Measurements from ENCODE around the gene MYO18B. TPM values are rescaled to one million over a fixed set of nuclear protein-coding genes. Genes with fewer than 3 reads are reported as not detected.

MYO18B gene
- total and polyA plus RNA-seq, 2 donors, result 0.62 to 4.8 TPM

- Histone ChIP-seq H3K4me1 (ENCODE audit: insufficient read depth) (no peaks in the 10 kb centered on the region), H3K27ac (ENCODE audit: low read depth) (no peak overlapping the region), H3K4me3 (ENCODE audit: low read depth, low read length) (no peak overlapping the region), H3K36me3 (ENCODE audit: insufficient read depth) (no peaks in the 10 kb centered on the region)
- DNase-seq (ENCODE audit: extremely low spot score), result no peak
- 54% methylated on average over 5 of the region's 5 CpGs for WGBS
Observed at GRCh38 chr22:25762147-25762546, 20.2 kb downstream of the MYO18B start.

- Histone ChIP-seq H3K36me3 (ENCODE audit: insufficient read depth) (no peaks in the 10 kb centered on the region), H3K4me1 (ENCODE audit: insufficient read depth) (no peaks in the 10 kb centered on the region), H3K27ac (ENCODE audit: low read depth) (no peak overlapping the region), H3K4me3 (ENCODE audit: low read depth, low read length) (no peak overlapping the region)
- 76% methylated on average over 7 of the region's 7 CpGs for WGBS
- DNase-seq (ENCODE audit: extremely low spot score), result no peak
Observed at GRCh38 chr22:25763239-25763777, 21.3 kb downstream of the MYO18B start.

- WGBS, result 70% methylated on average over 8 of the region's 8 CpGs
- Histone ChIP-seq H3K27ac (ENCODE audit: low read depth) (no peak overlapping the region), H3K4me3 (ENCODE audit: low read depth, low read length) (no peak overlapping the region), H3K4me1 (ENCODE audit: insufficient read depth) (no peaks in the 10 kb centered on the region), H3K36me3 (ENCODE audit: insufficient read depth) (no peaks in the 10 kb centered on the region)
- no peak for DNase-seq (ENCODE audit: extremely low spot score)
Observed at GRCh38 chr22:25764270-25765015, 22.5 kb downstream of the MYO18B start.

GRCh38 chr22:25765016-25765367 is 23.0 kb downstream of the MYO18B start:
- WGBS, result 97% methylated on average over 2 of the region's 2 CpGs
- no peak overlapping the region for H3K27ac ChIP-seq (ENCODE audit: low read depth)

GRCh38 chr22:25765801-25766200 is 23.8 kb downstream of the MYO18B start:
- no peaks in the 10 kb centered on the region for H3K36me3 ChIP-seq (ENCODE audit: insufficient read depth)
- H3K4me3 ChIP-seq (ENCODE audit: low read depth, low read length), result no peak overlapping the region
- DNase-seq (ENCODE audit: extremely low spot score), result no peak
- no peaks in the 10 kb centered on the region for H3K4me1 ChIP-seq (ENCODE audit: insufficient read depth)
- WGBS, result 80% methylated on average over 4 of the region's 4 CpGs
- no peak overlapping the region for H3K27ac ChIP-seq (ENCODE audit: low read depth)

More at GRCh38 chr22:25765016-25765367, 23.0 kb downstream of the MYO18B start:
- no peaks in the 10 kb centered on the region for H3K4me1 ChIP-seq (ENCODE audit: insufficient read depth)
- no peak overlapping the region for H3K4me3 ChIP-seq (ENCODE audit: low read depth, low read length)
- no peaks in the 10 kb centered on the region for H3K36me3 ChIP-seq (ENCODE audit: insufficient read depth)
- DNase-seq (ENCODE audit: extremely low spot score), result no peak

- no peak for DNase-seq (ENCODE audit: extremely low spot score)
- 94% methylated on average over 3 of the region's 3 CpGs for WGBS
- H3K36me3 ChIP-seq (ENCODE audit: insufficient read depth), result no peaks in the 10 kb centered on the region
Observed at GRCh38 chr22:25766418-25766817, 24.4 kb downstream of the MYO18B start.

GRCh38 chr22:25770333-25770732 is 28.3 kb downstream of the MYO18B start:
- DNase-seq (ENCODE audit: extremely low spot score), result no peak
- H3K4me3 ChIP-seq (ENCODE audit: low read depth, low read length), result no peak overlapping the region
- H3K36me3 ChIP-seq (ENCODE audit: insufficient read depth), result no peaks in the 10 kb centered on the region
- H3K27ac ChIP-seq (ENCODE audit: low read depth), result no peak overlapping the region
- WGBS, result 92% methylated on average over 4 of the region's 4 CpGs
- H3K4me1 ChIP-seq (ENCODE audit: insufficient read depth), result no peaks in the 10 kb centered on the region

More at GRCh38 chr22:25766418-25766817, 24.4 kb downstream of the MYO18B start:
- no peaks in the 10 kb centered on the region for H3K4me1 ChIP-seq (ENCODE audit: insufficient read depth)
- H3K27ac ChIP-seq (ENCODE audit: low read depth), result no peak overlapping the region
- no peak overlapping the region for H3K4me3 ChIP-seq (ENCODE audit: low read depth, low read length)

GRCh38 chr22:25772288-25772687 is 30.3 kb downstream of the MYO18B start:
- WGBS, result 72% methylated on average over 9 of the region's 9 CpGs
- no peaks in the 10 kb centered on the region for H3K4me1 ChIP-seq (ENCODE audit: insufficient read depth)
- H3K27ac ChIP-seq (ENCODE audit: low read depth), result no peak overlapping the region
- H3K4me3 ChIP-seq (ENCODE audit: low read depth, low read length), result no peak overlapping the region
- no peaks in the 10 kb centered on the region for H3K36me3 ChIP-seq (ENCODE audit: insufficient read depth)
- no peak for DNase-seq (ENCODE audit: extremely low spot score)

GRCh38 chr22:25774575-25775026 is 32.6 kb downstream of the MYO18B start:
- no peaks in the 10 kb centered on the region for H3K4me1 ChIP-seq (ENCODE audit: insufficient read depth)
- no peak overlapping the region for H3K4me3 ChIP-seq (ENCODE audit: low read depth, low read length)
- 65% methylated on average over 12 of the region's 12 CpGs for WGBS
- no peak overlapping the region for H3K27ac ChIP-seq (ENCODE audit: low read depth)
- no peak for DNase-seq (ENCODE audit: extremely low spot score)
- no peaks in the 10 kb centered on the region for H3K36me3 ChIP-seq (ENCODE audit: insufficient read depth)

GRCh38 chr22:25775531-25775930 is 33.5 kb downstream of the MYO18B start:
- Histone ChIP-seq H3K4me1 (ENCODE audit: insufficient read depth) (no peaks in the 10 kb centered on the region), H3K36me3 (ENCODE audit: insufficient read depth) (no peaks in the 10 kb centered on the region), H3K27ac (ENCODE audit: low read depth) (no peak overlapping the region), H3K4me3 (ENCODE audit: low read depth, low read length) (no peak overlapping the region)
- whole genome bisulfite sequencing, result 52% methylated on average over 8 of the region's 8 CpGs
- DNase-seq (ENCODE audit: extremely low spot score), result no peak

GRCh38 chr22:25777411-25777810 is 35.4 kb downstream of the MYO18B start:
- WGBS, result 93% methylated on average over 9 of the region's 9 CpGs
- Histone ChIP-seq H3K4me3 (ENCODE audit: low read depth, low read length) (no peak overlapping the region), H3K4me1 (ENCODE audit: insufficient read depth) (no peaks in the 10 kb centered on the region), H3K36me3 (ENCODE audit: insufficient read depth) (no peaks in the 10 kb centered on the region), H3K27ac (ENCODE audit: low read depth) (no peak overlapping the region)
- DNase-seq (ENCODE audit: extremely low spot score), result no peak

GRCh38 chr22:25777870-25778269 is 35.9 kb downstream of the MYO18B start:
- no peak overlapping the region for H3K27ac ChIP-seq (ENCODE audit: low read depth)
- H3K4me3 ChIP-seq (ENCODE audit: low read depth, low read length), result no peak overlapping the region
- WGBS, result 50% methylated on average over 8 of the region's 8 CpGs
- H3K36me3 ChIP-seq (ENCODE audit: insufficient read depth), result no peaks in the 10 kb centered on the region
- DNase-seq (ENCODE audit: extremely low spot score), result no peak
- no peaks in the 10 kb centered on the region for H3K4me1 ChIP-seq (ENCODE audit: insufficient read depth)

GRCh38 chr22:25779426-25779825 is 37.4 kb downstream of the MYO18B start:
- no peaks in the 10 kb centered on the region for H3K36me3 ChIP-seq (ENCODE audit: insufficient read depth)
- H3K4me1 ChIP-seq (ENCODE audit: insufficient read depth), result no peaks in the 10 kb centered on the region
- WGBS, result 85% methylated on average over 2 of the region's 2 CpGs

GRCh38 chr22:25779890-25780289 is 37.9 kb downstream of the MYO18B start:
- WGBS, result 87% methylated on average over 13 of the region's 13 CpGs
- Histone ChIP-seq H3K36me3 (ENCODE audit: insufficient read depth) (no peaks in the 10 kb centered on the region), H3K4me3 (ENCODE audit: low read depth, low read length) (no peak overlapping the region), H3K27ac (ENCODE audit: low read depth) (no peak overlapping the region), H3K4me1 (ENCODE audit: insufficient read depth) (no peaks in the 10 kb centered on the region)
- no peak for DNase-seq (ENCODE audit: extremely low spot score)

More at GRCh38 chr22:25779426-25779825, 37.4 kb downstream of the MYO18B start:
- Histone ChIP-seq H3K27ac (ENCODE audit: low read depth) (no peak overlapping the region), H3K4me3 (ENCODE audit: low read depth, low read length) (no peak overlapping the region)
- DNase-seq (ENCODE audit: extremely low spot score), result no peak

Measured in urinary bladder (tissue), 4 donors.